ENCODE data around the gene AQP7. TPM values are rescaled to one million over a fixed set of nuclear protein-coding genes. Genes with fewer than 3 reads are reported as not detected.
"Not testable (repeated sequence)": the region's sequence is repeated elsewhere in the genome, so short reads cannot be mapped to it uniquely, and the experiment has no call there.

AQP7 gene
- total RNA-seq, 4 donors from 2014 or later: 2.1 to 10.7 (median 4.1) TPM

- in situ Hi-C loops (cut with MboI; ENCODE audit: low sequenced_read_pairs in 4 of 4) (loop anchor here in 1 of 4 donors (5.0 to 10.0 kb wide), 2 partner anchors 43 to 90 kb away; no protein-coding TSS in a partner anchor), intact Hi-C loops (cut with DNase I; ENCODE audit: low total_unique reads) (loop anchor here (1.0 to 5.0 kb wide), 3 partner anchors 40 to 92 kb away; no protein-coding TSS in a partner anchor)
- DNase-seq (peak; percentile 53 to 70), ATAC-seq (peak; percentile 78 to 83)
- Histone ChIP-seq H3K27me3 (no peaks in the 10 kb centered on the region), H3K9me3 (no peaks in the 10 kb centered on the region), H3K4me1 (peaks cover 17 to 26% of the 10 kb centered on the region in 2 donors), H3K27ac (peak overlapping the region; percentile 54 to 73 (median 64)), H3K36me3 (peaks cover 6 to 21% of the 10 kb centered on the region in 2 donors), H3K4me3 (peak overlapping the region in 3 of 4 donors; percentile 12 to 26 (median 26))
- TF ChIP-seq POLR2A (IDR thresholded peaks at IDR 0.05) (no peak), CTCF (IDR thresholded peaks at IDR 0.05 in 4 of 5, conservative IDR thresholded peaks at IDR 0.05 in 1 of 5) (peak; percentile 78 to 85 (median 81))
Measured at GRCh38 chr9:33374634-33375237, 27.6 kb downstream of the AQP7 start.

- intact Hi-C loops (cut with DNase I; ENCODE audit: low total_unique reads): loop anchor here (2.0 to 5.0 kb wide), 2 partner anchors 41 to 87 kb away; no protein-coding TSS in a partner anchor
- in situ Hi-C loops (cut with MboI; ENCODE audit: low sequenced_read_pairs in 4 of 4): loop anchor here in 1 of 4 donors (5.0 to 10.0 kb wide), 2 partner anchors 43 to 91 kb away; no protein-coding TSS in a partner anchor
Measured at GRCh38 chr9:33374190-33374589, 28.2 kb downstream of the AQP7 start.

GRCh38 chr9:33372900-33373299 is 29.5 kb downstream of the AQP7 start:
- peaks cover 6 to 39% of the 10 kb centered on the region in 2 donors for H3K36me3 ChIP-seq

More at GRCh38 chr9:33374190-33374589, 28.2 kb downstream of the AQP7 start:
- TF ChIP-seq POLR2A (IDR thresholded peaks at IDR 0.05): no peak
- TF ChIP-seq CTCF (IDR thresholded peaks at IDR 0.05 in 4 of 5, conservative IDR thresholded peaks at IDR 0.05 in 1 of 5): no peak
- Histone ChIP-seq H3K4me3 (no peak overlapping the region), H3K36me3 (peaks cover 6 to 26% of the 10 kb centered on the region in 2 donors), H3K27me3 (no peaks in the 10 kb centered on the region), H3K27ac (no peak overlapping the region), H3K9me3 (no peaks in the 10 kb centered on the region), H3K4me1 (peaks cover 15 to 20% of the 10 kb centered on the region in 2 donors)
- DNase-seq: peak in 1 of 2 donors; percentile 4
- no peak for ATAC-seq

GRCh38 chr9:33366979-33367480 is 35.3 kb downstream of the AQP7 start:
- ATAC-seq (no peak), DNase-seq (no peak)
- Histone ChIP-seq H3K27ac (no peak overlapping the region), H3K4me3 (no peak overlapping the region), H3K36me3 (peaks cover 11 to 76% of the 10 kb centered on the region in 2 donors), H3K27me3 (no peaks in the 10 kb centered on the region), H3K9me3 (no peaks in the 10 kb centered on the region), H3K4me1 (peaks cover 0 to 8% of the 10 kb centered on the region in 2 donors)
- TF ChIP-seq POLR2A (IDR thresholded peaks at IDR 0.05) (no peak), CTCF (IDR thresholded peaks at IDR 0.05 in 4 of 5, conservative IDR thresholded peaks at IDR 0.05 in 1 of 5) (no peak)
- intact Hi-C loops (cut with DNase I; ENCODE audit: low total_unique reads) (no loop called here), in situ Hi-C loops (cut with MboI; ENCODE audit: low sequenced_read_pairs in 4 of 4) (no loop called here)

More at GRCh38 chr9:33372900-33373299, 29.5 kb downstream of the AQP7 start:
- intact Hi-C loops (cut with DNase I; ENCODE audit: low total_unique reads): loop anchor here (5.0 kb wide), 1 partner anchor 86 kb away; no protein-coding TSS in a partner anchor
- Histone ChIP-seq H3K4me1 (peaks cover 14 to 19% of the 10 kb centered on the region in 2 donors), H3K27ac (no peak overlapping the region), H3K4me3 (no peak overlapping the region), H3K27me3 (no peaks in the 10 kb centered on the region), H3K9me3 (no peaks in the 10 kb centered on the region)
- in situ Hi-C loops (cut with MboI; ENCODE audit: low sequenced_read_pairs in 4 of 4): loop anchor here in 1 of 4 donors (5.0 to 10.0 kb wide), 2 partner anchors 44 to 92 kb away; no protein-coding TSS in a partner anchor
- ATAC-seq (no peak), DNase-seq (peak in 1 of 2 donors; percentile 1)
- TF ChIP-seq CTCF (IDR thresholded peaks at IDR 0.05 in 4 of 5, conservative IDR thresholded peaks at IDR 0.05 in 1 of 5) (no peak), POLR2A (IDR thresholded peaks at IDR 0.05) (no peak)

- DNase-seq: peak in 1 of 2 donors; percentile 45
- in situ Hi-C loops (cut with MboI; ENCODE audit: low sequenced_read_pairs in 4 of 4); H3K27me3 ChIP-seq; H3K4me1 ChIP-seq; intact Hi-C loops (cut with DNase I; ENCODE audit: low total_unique reads); H3K4me3 ChIP-seq; H3K9me3 ChIP-seq: not testable (repeated sequence)
- peak; percentile 29 to 33 for ATAC-seq
- Histone ChIP-seq H3K36me3 (peaks cover 5 to 56% of the 10 kb centered on the region in 2 donors), H3K27ac (peak overlapping the region in 3 of 4 donors; percentile 14 to 58 (median 17))
Measured at GRCh38 chr9:33364814-33365213, 37.6 kb downstream of the AQP7 start.

Data from gastrocnemius medialis (tissue), 4 donors.